Femur (tissue), 1 donor: Measurements from ENCODE around the gene ZNF260.
"Not testable (repeated sequence)": the region's sequence is repeated elsewhere in the genome, so short reads cannot be mapped to it uniquely, and the experiment has no call there.

Experiments used
- DNase-seq: peaks from one replicate; pipeline ENCODE4 v3.0.0-alpha.2; 2017

Gene ZNF260

GRCh38 chr19:36528194-36528920 is at the start of gene ZNF260:
Gene ZNF260 (minus strand): TSS chr19:36528271. CDS start chr19:36515238, 13,033 bp downstream.
- DNase-seq, result peak; percentile 98

DNA sequence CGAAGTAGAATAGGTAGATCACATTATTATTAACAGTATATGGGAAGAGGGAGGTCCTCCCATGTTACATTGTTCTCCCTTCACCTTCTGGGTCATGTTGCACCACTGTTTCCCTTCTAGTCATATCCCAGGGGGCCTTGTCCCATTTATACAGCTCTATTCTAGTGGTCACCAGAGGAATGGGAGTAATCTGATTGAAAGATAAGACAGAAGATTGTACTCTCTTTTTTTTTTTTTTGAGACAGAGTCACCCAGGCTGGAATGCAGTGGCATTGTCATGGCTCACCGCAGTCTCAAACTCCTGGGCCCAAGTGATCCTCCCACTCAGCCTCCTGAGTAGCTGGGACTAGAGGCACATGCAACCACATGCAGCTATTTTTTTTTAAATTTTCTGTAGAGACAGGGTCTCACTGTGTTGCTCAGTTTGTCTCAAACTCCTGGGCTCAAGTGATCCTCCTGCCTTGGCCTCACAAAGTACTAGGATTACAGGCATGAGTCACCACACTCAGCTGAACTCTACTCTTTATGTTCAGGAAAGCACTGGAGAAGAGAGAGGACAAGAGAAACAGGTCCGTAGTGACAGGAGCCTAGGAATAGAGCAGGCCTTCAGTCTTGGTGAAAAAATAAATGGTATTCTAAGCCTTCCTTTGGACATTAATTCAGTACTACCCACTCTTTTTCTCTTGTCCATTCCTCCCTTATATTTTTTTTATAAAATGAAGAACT is 49.4 kb upstream of the ZNF260 start:
- no peak for DNase-seq

DNA sequence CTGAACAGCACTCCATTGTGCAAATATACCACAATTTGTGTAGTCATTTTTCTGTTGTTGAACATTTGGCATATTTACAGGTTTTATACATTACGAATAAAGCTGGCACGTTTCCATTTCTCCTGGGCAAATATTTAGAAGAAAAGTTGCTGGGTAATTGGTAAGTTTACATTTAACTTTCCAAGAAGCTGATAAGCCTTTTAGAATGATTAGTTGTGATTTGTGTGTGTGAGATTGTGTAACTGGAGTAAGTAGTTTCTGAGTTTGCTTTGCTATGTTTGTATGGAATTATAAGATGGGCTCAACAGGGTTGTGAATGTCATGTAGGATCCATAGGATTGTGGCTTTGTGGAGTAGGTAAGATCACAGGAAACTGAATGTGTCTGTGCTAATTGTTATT is 46.7 kb upstream of the ZNF260 start:
- DNase-seq, result no peak

- no peak for DNase-seq
Observed at GRCh38 chr19:36573895-36574720, 46.0 kb upstream of the ZNF260 start.

DNA sequence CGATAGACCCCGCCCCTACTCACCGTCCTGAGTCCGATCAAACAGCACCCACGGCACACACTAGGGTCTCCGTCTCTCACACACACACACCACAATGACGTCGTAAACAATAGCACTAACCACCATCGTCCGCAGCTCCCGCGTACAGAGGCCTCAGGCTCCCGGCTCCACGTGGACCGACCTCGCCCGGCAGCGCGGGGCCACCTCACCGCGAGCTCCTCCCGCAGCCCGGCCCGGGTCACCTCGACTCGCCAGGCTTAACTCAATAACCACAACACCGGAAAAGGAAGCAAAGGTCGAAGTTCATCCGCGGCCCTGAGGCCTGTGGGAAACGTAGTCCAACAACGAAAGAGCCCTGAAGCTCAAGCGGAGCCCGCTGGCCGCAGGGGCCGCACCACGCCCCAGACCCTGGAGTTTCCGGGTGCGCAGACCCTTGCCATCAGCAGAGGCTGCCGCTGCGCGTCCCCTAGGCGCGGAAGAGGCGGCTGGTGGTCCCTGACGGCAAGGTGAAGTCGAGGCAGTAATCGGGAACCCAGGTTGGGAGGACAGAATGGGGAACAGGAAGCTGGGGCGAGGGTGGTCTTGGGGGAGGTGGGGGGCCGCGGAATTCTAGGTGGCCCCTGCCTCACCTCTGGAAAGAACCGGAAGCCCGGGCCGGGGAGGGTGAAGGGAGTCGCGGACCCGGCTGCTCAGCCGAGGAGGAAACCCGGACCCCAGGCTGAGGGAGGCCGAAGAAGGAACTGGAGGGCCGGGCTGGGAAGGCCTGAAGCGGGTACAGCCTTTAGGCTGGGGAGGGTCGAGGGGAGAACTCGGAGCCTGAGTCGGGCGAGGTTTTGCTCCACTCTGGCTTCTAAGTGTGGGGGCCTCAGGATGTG is 45.2 kb upstream of the ZNF260 start, which contains the start of gene ZNF529:
ZNF529 (minus strand) TSS at position 273 of the 875 bp plus-strand sequence. CDS start 946 bp downstream, outside the sequence.
- DNase-seq, result peak; percentile 95

GRCh38 chr19:36572593-36573019 is 44.5 kb upstream of the ZNF260 start:
- DNase-seq, result no peak

GRCh38 chr19:36564391-36564790 is 36.3 kb upstream of the ZNF260 start:
- DNase-seq, result no peak

DNA sequence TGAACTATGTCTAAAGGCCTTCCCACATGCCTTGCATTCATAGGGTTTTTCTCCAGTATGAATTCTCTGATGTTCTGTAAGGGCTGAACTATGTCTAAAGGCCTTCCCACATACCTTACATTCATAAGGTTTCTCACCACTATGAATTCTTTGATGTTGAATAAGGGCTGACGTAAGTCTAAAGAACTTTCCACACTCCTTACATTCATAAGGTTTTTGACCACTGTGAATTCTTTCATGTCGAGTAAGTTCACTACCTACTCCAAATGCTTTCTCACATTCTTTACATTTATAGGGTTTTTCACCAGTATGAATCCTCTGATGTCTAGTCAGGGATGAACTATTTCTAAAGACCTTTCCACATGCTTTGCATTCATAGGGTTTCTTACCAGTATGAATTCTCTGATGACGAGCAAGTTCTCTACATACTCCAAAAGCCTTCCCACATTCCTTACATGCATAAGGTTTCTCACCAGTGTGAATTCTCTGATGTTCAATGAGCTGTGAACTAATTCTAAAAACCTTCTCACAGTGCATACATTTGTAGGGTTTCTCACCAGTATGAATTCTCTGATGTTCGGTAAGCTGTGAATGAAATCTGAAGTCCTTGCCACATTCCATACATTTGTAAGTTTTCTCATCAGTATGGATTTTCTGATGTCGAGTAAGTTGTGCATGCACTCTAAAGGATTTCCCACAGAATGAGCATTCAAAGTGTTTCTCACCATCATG is 19.1 kb upstream of the ZNF260 start:
- no peak for DNase-seq

GRCh38 chr19:36528921-36529518 is 949 bp upstream of the ZNF260 start:
- no peak for DNase-seq

DNA sequence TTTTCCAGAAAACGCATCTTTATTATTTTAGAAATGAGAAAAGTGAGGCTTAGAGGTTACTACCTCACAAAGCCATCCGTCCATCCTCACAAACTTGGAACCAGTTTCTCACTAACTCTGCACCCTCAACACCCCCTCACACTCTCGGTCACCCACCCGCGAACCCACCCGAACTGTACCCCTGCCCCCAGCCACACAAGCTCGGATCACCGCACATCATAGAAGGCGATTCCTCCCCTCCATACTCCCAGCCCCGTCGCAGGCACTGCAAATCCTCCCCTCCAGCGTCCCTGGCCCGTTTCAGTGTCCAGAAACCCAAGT is 238 bp downstream of the ZNF260 start:
- DNase-seq, result no peak

DNA sequence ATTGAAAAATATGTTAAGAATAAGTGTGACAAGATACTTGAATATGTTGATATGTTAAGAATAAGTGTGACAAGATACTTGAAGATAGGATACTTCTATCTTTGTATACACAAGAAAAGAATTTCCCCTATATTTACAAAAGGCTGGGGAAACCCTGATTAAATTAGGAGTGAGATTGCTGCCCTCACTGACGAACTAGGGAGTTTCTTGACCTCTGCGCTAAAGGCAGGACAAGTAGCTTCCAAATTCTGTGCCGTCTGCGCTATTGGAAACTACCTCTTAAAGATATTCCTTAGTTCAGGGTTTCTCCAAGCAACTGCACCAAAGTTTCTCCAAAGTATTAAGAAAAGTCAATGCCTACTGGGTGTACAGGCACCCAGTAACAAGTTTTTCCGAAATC is 730 bp downstream of the ZNF260 start:
- DNase-seq, result no peak

- DNase-seq, result no peak
Observed at GRCh38 chr19:36526581-36526980, 1.5 kb downstream of the ZNF260 start.

- DNase-seq, result no peak
Observed at GRCh38 chr19:36524617-36525016, 3.5 kb downstream of the ZNF260 start.

GRCh38 chr19:36514012-36514612 is 14.0 kb downstream of the ZNF260 start:
- DNase-seq, result no peak

DNA sequence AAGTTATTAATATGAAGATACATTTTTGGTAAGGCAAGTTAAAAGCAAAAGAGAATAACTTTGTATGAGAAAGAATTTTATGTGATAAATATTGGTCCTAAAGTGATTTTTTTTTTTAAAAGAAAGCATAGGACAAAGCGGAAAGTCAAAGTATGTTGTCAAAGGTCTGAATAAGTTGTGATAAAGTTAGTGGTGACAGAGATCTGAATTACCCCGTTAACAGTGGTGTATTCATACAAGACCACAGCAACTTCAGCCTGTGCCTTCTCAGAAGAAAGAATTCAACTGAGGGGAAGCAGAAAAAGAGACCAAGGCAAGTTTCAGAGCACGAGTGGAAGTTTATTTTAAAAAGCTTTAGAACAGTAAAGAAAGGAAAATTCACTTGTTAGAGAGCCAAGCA is 19.7 kb downstream of the ZNF260 start:
- DNase-seq, result no peak

DNA sequence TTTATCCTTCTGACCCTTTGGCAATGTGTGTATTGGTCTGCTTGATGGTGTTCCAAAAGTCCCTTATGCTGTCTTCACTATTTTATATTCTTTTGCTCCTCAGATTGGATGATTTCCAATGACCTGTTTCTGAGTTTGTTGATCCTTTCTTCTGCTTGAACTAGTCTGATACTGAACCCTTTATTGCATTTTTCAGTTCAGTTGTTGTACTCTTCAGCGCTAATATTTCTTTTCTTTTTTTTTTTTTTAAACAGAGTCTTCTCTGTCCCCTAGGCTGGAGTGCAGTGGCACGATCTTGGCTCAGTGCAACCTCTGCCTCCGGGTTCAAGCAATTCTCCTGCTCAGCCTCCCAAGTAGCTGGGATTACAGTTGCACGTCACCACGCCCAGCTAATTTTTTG is 26.1 kb downstream of the ZNF260 start:
- DNase-seq, result no peak

GRCh38 chr19:36497001-36497400 is 31.1 kb downstream of the ZNF260 start:
- no peak for DNase-seq

GRCh38 chr19:36492689-36493453 is 35.2 kb downstream of the ZNF260 start:
- peak; percentile 38 for DNase-seq

GRCh38 chr19:36490846-36491245 is 37.2 kb downstream of the ZNF260 start:
- DNase-seq, result not testable (repeated sequence)

DNA sequence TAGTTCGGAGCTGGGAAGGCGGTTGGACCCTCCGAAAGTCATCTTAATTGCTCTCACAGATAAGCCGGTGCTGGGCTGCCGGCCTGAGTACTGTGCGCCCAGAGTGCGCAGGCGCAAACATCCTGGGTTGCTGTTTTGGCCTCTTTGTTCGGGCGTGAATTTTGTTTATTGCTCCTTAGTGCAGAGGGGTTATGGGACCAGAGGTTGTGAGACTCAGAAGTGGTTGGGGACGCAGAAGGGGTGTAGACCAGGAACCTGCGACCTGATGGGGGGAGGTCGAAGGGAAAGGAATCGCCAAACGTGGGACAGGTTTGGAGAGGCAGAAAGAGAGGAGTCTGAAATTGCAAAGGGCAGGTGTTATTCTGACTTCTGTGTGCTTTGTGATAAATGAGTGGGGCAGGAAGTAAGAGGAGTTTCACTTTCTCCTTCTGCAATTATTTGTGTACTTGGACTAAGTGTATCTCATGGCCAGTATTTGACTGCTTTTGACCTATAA is 38.1 kb downstream of the ZNF260 start:
- no peak for DNase-seq
